Pericardium fibroblast (primary cell): ENCODE data around the gene PPIAL4G. TPM values are rescaled to one million over a fixed set of nuclear protein-coding genes. Genes with fewer than 3 reads are reported as not detected.

ENCODE experiments used
- total RNA-seq: library from RNA; depleted of rRNA; stranded (reverse); fragments of >200 nt; gene quantifications from 2 replicates; pipeline ENCODE4 v1.2.3, GENCODE V29; 2015

PPIAL4G gene
- total RNA-seq = not detected in 2 replicates

GRCh38 chr1:148483029-148483428 lies at the start of gene PPIAL4G:
PPIAL4G (minus strand) TSS chr1:148483302; CDS start chr1:148483252, 50 bp downstream.

Other genes starting within 250 kb of the PPIAL4G start
- gene NBPF14, start 112.7 kb upstream of the PPIAL4G start, total RNA-seq = 15.9 and 21.4 TPM in 2 replicates